Lower leg skin (tissue), 3 donors: ENCODE results near the gene NR6A1.

ENCODE experiments used
- POLR2A ChIP-seq, 2 donors: fragments of 450-650 bp; IDR thresholded peaks; one replicate each; pipeline ENCODE4 v1.6.1; 2016 to 2017; ENCODE audit warnings: antibody characterized with exemption in 2 of 2, mild to moderate bottlenecking in 1 of 2, moderate library complexity in 1 of 2
- TF ChIP-seq, protein P1 (sequence below), 3 donors: fragments of 450-650 bp; IDR thresholded peaks; one replicate each; pipeline ENCODE4 v1.5.1; 2016; ENCODE audit warnings: antibody characterized with exemption in 3 of 3, mild to moderate bottlenecking in 3 of 3, moderate library complexity in 2 of 3

DNA sequence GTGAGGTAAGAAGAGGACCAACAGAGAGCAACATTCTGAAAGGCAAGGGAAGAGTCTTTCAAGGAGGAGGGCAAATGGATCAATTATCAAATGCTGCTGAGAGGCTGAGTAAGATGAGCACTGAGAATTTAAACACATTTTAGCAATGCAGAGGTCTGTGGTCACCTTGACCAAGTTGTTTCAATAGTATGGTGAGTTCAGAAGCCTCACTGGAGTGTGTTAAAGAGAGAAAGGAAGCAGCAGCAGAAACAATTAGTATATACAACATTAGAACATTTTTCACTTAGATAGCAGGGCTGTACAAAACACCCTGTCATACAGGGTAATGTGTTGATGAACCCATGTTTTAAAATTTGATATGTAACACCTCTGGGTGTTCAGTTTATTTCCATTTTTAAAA lies 131.5 kb downstream of the NR6A1 start:
- TF ChIP-seq POLR2A (IDR thresholded peaks at IDR 0.05): no peak
- TF ChIP-seq, protein P1, sequence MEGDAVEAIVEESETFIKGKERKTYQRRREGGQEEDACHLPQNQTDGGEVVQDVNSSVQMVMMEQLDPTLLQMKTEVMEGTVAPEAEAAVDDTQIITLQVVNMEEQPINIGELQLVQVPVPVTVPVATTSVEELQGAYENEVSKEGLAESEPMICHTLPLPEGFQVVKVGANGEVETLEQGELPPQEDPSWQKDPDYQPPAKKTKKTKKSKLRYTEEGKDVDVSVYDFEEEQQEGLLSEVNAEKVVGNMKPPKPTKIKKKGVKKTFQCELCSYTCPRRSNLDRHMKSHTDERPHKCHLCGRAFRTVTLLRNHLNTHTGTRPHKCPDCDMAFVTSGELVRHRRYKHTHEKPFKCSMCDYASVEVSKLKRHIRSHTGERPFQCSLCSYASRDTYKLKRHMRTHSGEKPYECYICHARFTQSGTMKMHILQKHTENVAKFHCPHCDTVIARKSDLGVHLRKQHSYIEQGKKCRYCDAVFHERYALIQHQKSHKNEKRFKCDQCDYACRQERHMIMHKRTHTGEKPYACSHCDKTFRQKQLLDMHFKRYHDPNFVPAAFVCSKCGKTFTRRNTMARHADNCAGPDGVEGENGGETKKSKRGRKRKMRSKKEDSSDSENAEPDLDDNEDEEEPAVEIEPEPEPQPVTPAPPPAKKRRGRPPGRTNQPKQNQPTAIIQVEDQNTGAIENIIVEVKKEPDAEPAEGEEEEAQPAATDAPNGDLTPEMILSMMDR (IDR thresholded peaks at IDR 0.05): no peak
